SU-DHL-6 (cell line): ENCODE results near the gene RAB3GAP2.

Source experiments
- H2AFZ ChIP-seq: fragments of 200-600 bp; sonication (generic); 2 replicates; pipeline ENCODE4 v1.6.1; 2014; ENCODE audit warnings: low read depth, mild to moderate bottlenecking, moderate library complexity, mixed read lengths, antibody characterized with exemption, low read length; ENCODE audit not compliant: severe bottlenecking
- H3F3A ChIP-seq: fragments of 200-600 bp; shearing (Covaris generic); 2 replicates; pipeline ENCODE4 v1.6.0; 2016; ENCODE audit warnings: antibody characterized with exemption, mild to moderate bottlenecking; ENCODE audit not compliant: insufficient read depth
- H3K27ac ChIP-seq: fragments of 200-600 bp; sonication (generic); 2 replicates; pipeline ENCODE4 v1.5.1; 2016; ENCODE audit warnings: low read depth, mild to moderate bottlenecking, low read length, moderate library complexity, mixed read lengths
- H3K27me3 ChIP-seq: fragments of 200-600 bp; sonication (generic), shearing (Covaris generic); 2 replicates; pipeline ENCODE4 v1.6.0; 2014; ENCODE audit warnings: mild to moderate bottlenecking, low read length
- H3K36me3 ChIP-seq: fragments of 200-600 bp; sonication (generic); 2 replicates; pipeline ENCODE4 v1.6.1; 2014; ENCODE audit warnings: mild to moderate bottlenecking, low read length, mixed read lengths
- H3K4me2 ChIP-seq: fragments of 300-600, 200-600 bp; shearing (Covaris generic), sonication (generic); 2 replicates; pipeline ENCODE4 v1.6.0; 2014; ENCODE audit warnings: low read length, low read depth, mild to moderate bottlenecking; ENCODE audit not compliant: poor library complexity, severe bottlenecking
- H3K4me3 ChIP-seq: fragments of 200-600 bp; sonication (generic); 2 replicates; pipeline ENCODE4 v1.5.1; 2014; ENCODE audit warnings: antibody characterized with exemption, low read length, mild to moderate bottlenecking, mixed read lengths; ENCODE audit not compliant: insufficient read depth, poor library complexity, severe bottlenecking
- H3K79me2 ChIP-seq: fragments of 200-600 bp; sonication (generic); 2 replicates; pipeline ENCODE4 v1.6.1; 2014; ENCODE audit warnings: mild to moderate bottlenecking, low read length, moderate library complexity; ENCODE audit not compliant: insufficient read depth
- H3K9ac ChIP-seq: fragments of 200-600 bp; sonication (generic); 2 replicates; pipeline ENCODE4 v1.7.0; 2014; ENCODE audit warnings: mild to moderate bottlenecking, low read length
- H3K9me2 ChIP-seq: fragments of 200-600 bp; sonication (generic); replicated peaks from 2 replicates; pipeline ENCODE4 v1.6.1; 2014; ENCODE audit warnings: low read length; ENCODE audit not compliant: insufficient read depth
- H3K9me3 ChIP-seq: fragments of 200-600 bp; sonication (generic); 2 replicates; pipeline ENCODE4 v1.6.1; 2014; ENCODE audit warnings: low read length, mixed read lengths; ENCODE audit not compliant: insufficient read depth
- H4K20me1 ChIP-seq: fragments of 200-600 bp; sonication (generic); 2 replicates; pipeline ENCODE4 v1.6.1; 2014; ENCODE audit warnings: low read depth, mild to moderate bottlenecking, antibody characterized with exemption, low read length, moderate library complexity, mixed read lengths
- EZH2phosphoT487 ChIP-seq: fragments of 200-600 bp; sonication (generic), shearing (Covaris generic); conservative IDR thresholded peaks from 2 replicates; pipeline ENCODE4 v1.6.1; 2018; ENCODE audit warnings: mild to moderate bottlenecking, antibody characterized with exemption, low read length, moderate library complexity, mixed read lengths
- TF ChIP-seq, protein P1 (sequence below): fragments of 200-600 bp; sonication (generic); IDR thresholded peaks from one replicate; pipeline ENCODE4 v1.5.1; 2017; ENCODE audit warnings: antibody characterized with exemption, mild to moderate bottlenecking, low read length, moderate library complexity; ENCODE audit not compliant: insufficient read depth, poor library complexity, severe bottlenecking

RAB3GAP2 gene

DNA sequence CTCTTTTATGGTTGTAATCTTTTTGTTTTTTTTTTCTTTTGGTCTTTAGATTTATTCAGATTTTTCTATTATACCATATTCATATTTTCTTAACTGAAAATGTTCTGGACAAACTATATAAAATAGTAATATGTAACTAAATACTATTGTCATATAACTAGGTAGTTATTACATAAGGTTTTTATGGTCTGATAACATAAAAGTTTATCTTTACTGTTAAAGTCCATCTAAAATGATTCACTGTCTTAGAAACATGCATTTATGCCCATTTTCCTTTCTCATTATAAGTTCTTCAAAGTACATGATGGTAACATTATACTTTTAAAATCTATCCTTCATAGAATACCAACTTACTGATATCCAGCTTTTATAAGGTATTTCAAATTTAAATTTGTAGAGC is 149.2 kb downstream of the RAB3GAP2 start:
- Histone ChIP-seq H3K9me2 (no peaks in the 10 kb centered on the region), H4K20me1 (0 out of 2 replicates have a peak, but pooled peaks cover 6% of the 10 kb centered on the region), H2AFZ (no peak overlapping the region), H3K27ac (no peak overlapping the region), H3K9ac (no peak overlapping the region), H3K79me2 (no peaks in the 10 kb centered on the region; the same call in 1 of the 2 replicates), H3K4me3 (no peak overlapping the region), H3F3A (no peaks in the 10 kb centered on the region; the same call in 1 of the 2 replicates), H3K36me3 (peaks cover 16% of the 10 kb centered on the region; the same call in 1 of the 2 replicates), H3K9me3 (no peaks in the 10 kb centered on the region), H3K4me2 (no peak overlapping the region), H3K27me3 (no peaks in the 10 kb centered on the region)
- TF ChIP-seq, protein P1, sequence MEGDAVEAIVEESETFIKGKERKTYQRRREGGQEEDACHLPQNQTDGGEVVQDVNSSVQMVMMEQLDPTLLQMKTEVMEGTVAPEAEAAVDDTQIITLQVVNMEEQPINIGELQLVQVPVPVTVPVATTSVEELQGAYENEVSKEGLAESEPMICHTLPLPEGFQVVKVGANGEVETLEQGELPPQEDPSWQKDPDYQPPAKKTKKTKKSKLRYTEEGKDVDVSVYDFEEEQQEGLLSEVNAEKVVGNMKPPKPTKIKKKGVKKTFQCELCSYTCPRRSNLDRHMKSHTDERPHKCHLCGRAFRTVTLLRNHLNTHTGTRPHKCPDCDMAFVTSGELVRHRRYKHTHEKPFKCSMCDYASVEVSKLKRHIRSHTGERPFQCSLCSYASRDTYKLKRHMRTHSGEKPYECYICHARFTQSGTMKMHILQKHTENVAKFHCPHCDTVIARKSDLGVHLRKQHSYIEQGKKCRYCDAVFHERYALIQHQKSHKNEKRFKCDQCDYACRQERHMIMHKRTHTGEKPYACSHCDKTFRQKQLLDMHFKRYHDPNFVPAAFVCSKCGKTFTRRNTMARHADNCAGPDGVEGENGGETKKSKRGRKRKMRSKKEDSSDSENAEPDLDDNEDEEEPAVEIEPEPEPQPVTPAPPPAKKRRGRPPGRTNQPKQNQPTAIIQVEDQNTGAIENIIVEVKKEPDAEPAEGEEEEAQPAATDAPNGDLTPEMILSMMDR: no peak
- no peak for TF ChIP-seq EZH2phosphoT487

DNA sequence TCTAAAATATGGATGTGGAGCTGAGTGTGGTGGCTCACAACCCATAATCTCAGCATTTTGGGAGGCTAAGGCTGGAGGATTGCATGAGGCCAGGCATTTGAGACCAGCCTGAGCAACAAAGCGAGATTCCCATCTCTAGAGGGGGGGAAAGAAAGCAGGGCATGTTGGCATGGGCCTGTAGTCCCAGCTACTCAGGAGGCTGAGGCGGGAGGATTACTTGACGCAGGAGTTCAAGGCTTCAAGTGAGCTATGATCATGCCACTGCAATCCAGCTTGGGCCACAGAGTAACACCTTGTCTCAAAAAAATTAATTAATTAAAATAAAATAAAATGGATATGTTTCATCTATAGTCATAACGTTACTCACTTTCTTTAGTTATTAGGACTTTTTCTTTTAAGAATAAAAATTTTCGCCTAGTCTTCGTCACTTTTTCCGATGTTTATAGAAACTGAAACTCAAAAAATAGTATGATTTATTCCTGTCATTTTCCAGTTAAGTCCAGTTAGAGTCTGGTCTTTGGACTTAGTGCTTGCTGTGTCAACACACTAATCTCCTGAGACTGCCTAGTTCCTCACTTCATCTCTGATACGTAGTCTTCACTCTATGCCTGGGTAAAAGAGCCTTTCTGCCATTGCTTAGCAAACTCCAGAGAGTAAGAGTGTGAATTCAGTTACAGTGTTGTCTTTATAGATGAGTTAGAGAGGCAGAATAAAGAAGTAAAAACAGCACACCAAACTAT is 150.3 kb downstream of the RAB3GAP2 start:
- H3K9me3 ChIP-seq: no peaks in the 10 kb centered on the region
- H3K27ac ChIP-seq: no peak overlapping the region
- H3K36me3 ChIP-seq: peaks cover 11% of the 10 kb centered on the region; the same call in 1 of the 2 replicates
- H3K4me3 ChIP-seq: no peak overlapping the region
- H4K20me1 ChIP-seq: 0 out of 2 replicates have a peak, but pooled peaks cover 6% of the 10 kb centered on the region
- no peaks in the 10 kb centered on the region for H3K9me2 ChIP-seq
- no peaks in the 10 kb centered on the region; the same call in 1 of the 2 replicates for H3K79me2 ChIP-seq
- no peak overlapping the region for H2AFZ ChIP-seq
- no peaks in the 10 kb centered on the region; the same call in 1 of the 2 replicates for H3F3A ChIP-seq
- no peak overlapping the region for H3K9ac ChIP-seq
- no peaks in the 10 kb centered on the region for H3K27me3 ChIP-seq
- no peak overlapping the region for H3K4me2 ChIP-seq
- no peak for TF ChIP-seq EZH2phosphoT487
- TF ChIP-seq, protein P1: no peak

DNA sequence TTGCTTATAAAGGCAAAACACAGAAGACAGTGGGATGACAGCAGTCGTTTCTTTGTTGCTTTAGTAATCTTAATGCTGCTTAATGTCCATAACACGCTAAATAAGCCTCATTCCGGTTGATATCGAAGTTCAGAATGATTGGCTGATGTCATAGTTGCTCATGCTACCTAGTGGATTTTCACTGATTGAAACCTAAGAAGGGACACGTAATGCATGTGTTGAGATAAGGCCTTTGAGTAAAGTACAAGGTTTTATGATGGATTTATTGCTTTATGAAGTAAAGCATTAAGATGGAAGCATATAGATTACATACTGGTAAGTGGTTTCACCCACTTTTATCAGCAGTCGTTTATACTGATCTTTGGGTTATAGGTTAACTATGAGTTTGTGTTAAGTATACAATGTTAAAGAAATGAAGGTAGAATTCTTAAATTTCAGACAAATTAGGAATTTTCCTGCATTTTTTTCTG is 153.2 kb downstream of the RAB3GAP2 start:
- Histone ChIP-seq H3K9me3 (no peaks in the 10 kb centered on the region), H3K9me2 (no peaks in the 10 kb centered on the region), H2AFZ (no peak overlapping the region), H3K27ac (no peak overlapping the region), H3K27me3 (no peaks in the 10 kb centered on the region), H3K9ac (no peak overlapping the region), H3K4me3 (no peak overlapping the region), H3F3A (no peaks in the 10 kb centered on the region; the same call in 1 of the 2 replicates), H4K20me1 (0 out of 2 replicates have a peak, but pooled peaks cover 6% of the 10 kb centered on the region), H3K36me3 (peaks cover 22% of the 10 kb centered on the region; the same call in 1 of the 2 replicates), H3K4me2 (no peak overlapping the region), H3K79me2 (no peaks in the 10 kb centered on the region)
- no peak for TF ChIP-seq EZH2phosphoT487
- TF ChIP-seq, protein P1: no peak
